IPS-18a (cell line): Measurements from ENCODE around the gene TRIM29.

Experiments used
- H3K27ac ChIP-seq: one replicate; pipeline ENCODE4 v1.5.1; 2013; ENCODE audit warnings: low read length
- H3K27me3 ChIP-seq: one replicate; pipeline ENCODE4 v1.6.1; 2013; ENCODE audit warnings: mild to moderate bottlenecking, low read length; ENCODE audit not compliant: control insufficient read depth, insufficient read depth
- H3K36me3 ChIP-seq: one replicate; pipeline ENCODE4 v1.6.1; 2013; ENCODE audit warnings: low read depth, low read length; ENCODE audit not compliant: control insufficient read depth
- H3K4me1 ChIP-seq: one replicate; pipeline ENCODE4 v1.6.1; 2013; ENCODE audit warnings: low read depth, low read length; ENCODE audit not compliant: control insufficient read depth
- H3K4me3 ChIP-seq: one replicate; pipeline ENCODE4 v1.5.1; 2013; ENCODE audit warnings: low read length
- H3K9ac ChIP-seq: one replicate; pipeline ENCODE4 v1.6.1; 2013; ENCODE audit warnings: mild to moderate bottlenecking, low read length, moderate library complexity
- H3K9me3 ChIP-seq: one replicate; pipeline ENCODE4 v1.6.1; 2013; ENCODE audit warnings: low read depth, low read length; ENCODE audit not compliant: control insufficient read depth

TRIM29 gene

DNA sequence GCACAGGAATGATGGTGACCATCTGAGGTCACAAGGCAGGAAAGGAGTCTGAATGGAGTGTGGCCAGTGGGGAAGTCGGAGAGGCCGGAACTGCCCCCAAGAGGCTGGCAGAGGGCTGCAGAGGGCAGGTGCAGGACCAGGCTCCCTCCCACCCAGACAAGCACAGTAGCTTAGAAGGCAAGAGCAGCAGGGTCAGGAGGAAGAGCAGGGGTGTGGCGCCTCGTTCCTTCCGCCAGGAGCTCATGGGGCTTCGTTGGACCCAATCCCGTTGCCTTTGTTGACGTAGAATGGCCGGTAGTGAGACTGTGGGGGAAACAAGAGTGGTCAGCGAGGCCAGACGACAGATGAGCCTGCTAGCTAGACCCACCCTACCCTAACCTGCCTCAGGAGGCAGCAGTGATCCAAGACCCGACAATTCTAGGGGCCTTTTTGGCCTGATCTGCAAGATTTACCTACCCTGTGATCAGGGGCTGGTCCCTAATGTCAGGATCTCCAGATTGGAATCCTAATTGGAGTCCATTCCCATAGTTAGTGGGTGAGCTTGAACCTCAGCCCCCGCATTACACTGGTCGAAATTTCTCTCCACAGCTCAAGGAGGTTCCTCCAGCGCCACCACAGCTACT, 25.6 kb downstream of the TRIM29 start:
- peaks cover 3% of the 10 kb centered on the region for H3K4me1 ChIP-seq
- no peak overlapping the region for H3K9ac ChIP-seq
- no peak overlapping the region for H3K27ac ChIP-seq
- no peaks in the 10 kb centered on the region for H3K27me3 ChIP-seq
- H3K4me3 ChIP-seq = no peak overlapping the region
- H3K36me3 ChIP-seq = no peaks in the 10 kb centered on the region
- no peaks in the 10 kb centered on the region for H3K9me3 ChIP-seq

GRCh38 chr11:120109531-120109930, 28.4 kb downstream of the TRIM29 start:
- Histone ChIP-seq H3K27ac (no peak overlapping the region), H3K9ac (no peak overlapping the region), H3K4me3 (no peak overlapping the region), H3K9me3 (no peaks in the 10 kb centered on the region), H3K27me3 (no peaks in the 10 kb centered on the region), H3K36me3 (no peaks in the 10 kb centered on the region), H3K4me1 (peaks cover 3% of the 10 kb centered on the region)

DNA sequence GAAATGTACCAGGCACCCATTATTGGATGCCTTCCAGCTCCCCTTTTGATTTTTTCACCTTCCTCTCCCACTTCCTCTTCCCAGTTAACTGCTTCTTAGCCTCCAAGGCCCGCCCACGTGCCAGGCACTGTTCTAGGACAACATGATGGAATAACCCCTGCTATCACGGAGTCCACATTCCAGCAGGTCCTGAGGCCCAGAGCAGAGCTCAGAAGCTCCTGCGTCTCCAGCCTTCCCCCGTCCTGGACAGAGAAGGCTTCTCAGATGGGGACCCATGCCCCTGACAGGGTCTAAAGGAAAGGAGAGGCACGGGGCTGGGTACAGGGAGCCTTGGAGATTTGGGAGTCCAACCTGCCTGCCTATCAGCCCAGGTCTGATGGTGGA, 29.1 kb downstream of the TRIM29 start:
- Histone ChIP-seq H3K4me3 (no peak overlapping the region), H3K36me3 (no peaks in the 10 kb centered on the region), H3K4me1 (peaks cover 3% of the 10 kb centered on the region), H3K9me3 (no peaks in the 10 kb centered on the region), H3K27ac (no peak overlapping the region), H3K9ac (no peak overlapping the region), H3K27me3 (no peaks in the 10 kb centered on the region)

- peaks cover 3% of the 10 kb centered on the region for H3K4me1 ChIP-seq
- no peaks in the 10 kb centered on the region for H3K9me3 ChIP-seq
- H3K4me3 ChIP-seq = no peak overlapping the region
- H3K27me3 ChIP-seq = no peaks in the 10 kb centered on the region
- no peak overlapping the region for H3K27ac ChIP-seq
- H3K9ac ChIP-seq = no peak overlapping the region
- no peaks in the 10 kb centered on the region for H3K36me3 ChIP-seq
Observed at GRCh38 chr11:120108154-120108784, 29.6 kb downstream of the TRIM29 start.

DNA sequence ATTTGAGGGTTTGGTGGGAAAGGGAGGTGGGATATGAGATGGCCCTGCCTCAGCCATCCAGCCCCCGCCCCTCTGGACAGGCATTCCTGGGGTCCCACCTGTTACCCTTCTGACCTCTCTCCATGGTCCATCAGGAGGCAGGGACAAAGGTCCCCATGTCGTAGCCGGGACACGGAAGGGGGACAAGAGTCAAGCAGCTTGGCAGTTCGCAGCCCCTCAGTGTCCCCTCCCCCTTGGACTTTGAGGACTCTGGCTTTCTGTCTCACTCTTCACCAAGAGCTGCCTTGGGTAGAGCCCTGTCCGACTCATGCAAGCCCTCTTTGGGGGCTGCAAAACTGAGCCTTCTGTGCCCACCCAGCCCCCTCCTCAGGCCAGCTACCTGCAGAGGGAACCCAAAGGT, 30.2 kb downstream of the TRIM29 start:
- H3K4me3 ChIP-seq = no peak overlapping the region
- no peak overlapping the region for H3K9ac ChIP-seq
- no peak overlapping the region for H3K27ac ChIP-seq
- H3K9me3 ChIP-seq = no peaks in the 10 kb centered on the region
- no peaks in the 10 kb centered on the region for H3K27me3 ChIP-seq
- peaks cover 3% of the 10 kb centered on the region for H3K4me1 ChIP-seq
- H3K36me3 ChIP-seq = no peaks in the 10 kb centered on the region

GRCh38 chr11:120106354-120107150, 31.4 kb downstream of the TRIM29 start:
- Histone ChIP-seq H3K27me3 (no peaks in the 10 kb centered on the region), H3K4me1 (peaks cover 3% of the 10 kb centered on the region), H3K9ac (no peak overlapping the region), H3K36me3 (no peaks in the 10 kb centered on the region), H3K9me3 (no peaks in the 10 kb centered on the region), H3K27ac (no peak overlapping the region), H3K4me3 (no peak overlapping the region)

GRCh38 chr11:120105576-120105975, 32.3 kb downstream of the TRIM29 start:
- H3K4me3 ChIP-seq = no peak overlapping the region
- peaks cover 3% of the 10 kb centered on the region for H3K4me1 ChIP-seq
- H3K9ac ChIP-seq = no peak overlapping the region
- H3K9me3 ChIP-seq = no peaks in the 10 kb centered on the region
- H3K36me3 ChIP-seq = no peaks in the 10 kb centered on the region
- no peaks in the 10 kb centered on the region for H3K27me3 ChIP-seq
- H3K27ac ChIP-seq = no peak overlapping the region

- no peaks in the 10 kb centered on the region for H3K9me3 ChIP-seq
- no peak overlapping the region for H3K9ac ChIP-seq
- H3K4me3 ChIP-seq = no peak overlapping the region
- no peak overlapping the region for H3K27ac ChIP-seq
- peaks cover 8% of the 10 kb centered on the region for H3K27me3 ChIP-seq
- no peaks in the 10 kb centered on the region for H3K36me3 ChIP-seq
- H3K4me1 ChIP-seq = peaks cover 3% of the 10 kb centered on the region
Observed at GRCh38 chr11:120104041-120104565, 33.8 kb downstream of the TRIM29 start.

GRCh38 chr11:120102864-120103122, 35.1 kb downstream of the TRIM29 start:
- H3K36me3 ChIP-seq = no peaks in the 10 kb centered on the region
- no peak overlapping the region for H3K4me3 ChIP-seq
- no peaks in the 10 kb centered on the region for H3K4me1 ChIP-seq
- H3K27me3 ChIP-seq = peaks cover 14% of the 10 kb centered on the region
- no peaks in the 10 kb centered on the region for H3K9me3 ChIP-seq
- H3K9ac ChIP-seq = no peak overlapping the region
- H3K27ac ChIP-seq = no peak overlapping the region

DNA sequence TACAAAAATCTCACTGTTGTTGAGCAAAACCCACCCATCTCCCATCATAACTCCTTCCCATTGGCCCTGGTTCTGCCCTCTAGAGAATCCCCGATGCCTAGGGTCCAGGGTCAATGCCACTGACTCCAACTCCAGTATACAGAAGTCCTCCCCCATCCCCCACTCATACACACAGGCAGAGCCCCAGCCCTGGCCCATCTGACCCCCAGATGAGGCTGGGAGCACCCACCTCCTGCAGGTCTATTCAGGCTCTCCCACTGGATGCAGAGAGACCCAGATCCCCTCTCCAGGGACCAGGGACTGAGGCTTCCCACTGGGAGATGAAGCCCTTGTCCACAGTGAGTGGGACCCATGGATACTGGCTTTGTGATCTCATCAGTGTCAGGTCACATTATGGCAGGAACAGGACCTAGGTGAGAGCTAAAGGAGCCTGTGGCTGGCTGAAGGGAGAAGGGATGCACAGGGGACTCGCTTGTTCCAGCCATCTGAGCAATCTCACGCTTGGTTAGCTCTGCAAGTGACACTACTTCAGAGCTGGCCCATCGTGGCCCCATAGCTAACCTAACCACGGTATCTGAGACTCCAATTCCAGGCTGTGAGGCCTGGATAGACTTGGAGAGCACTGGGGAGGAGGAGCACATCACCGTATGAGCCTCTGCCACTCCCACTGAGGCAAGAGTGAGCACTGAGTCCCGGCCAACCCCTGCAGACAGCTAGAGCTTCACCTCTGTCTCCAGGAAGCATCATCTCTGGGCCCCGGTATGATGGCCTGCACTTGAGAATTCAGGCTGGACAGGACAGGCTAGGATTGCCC, 35.7 kb downstream of the TRIM29 start:
- H3K4me1 ChIP-seq = peaks cover 4% of the 10 kb centered on the region
- no peaks in the 10 kb centered on the region for H3K9me3 ChIP-seq
- H3K27me3 ChIP-seq = peaks cover 16% of the 10 kb centered on the region
- H3K36me3 ChIP-seq = no peaks in the 10 kb centered on the region
- no peak overlapping the region for H3K4me3 ChIP-seq
- no peak overlapping the region for H3K9ac ChIP-seq
- no peak overlapping the region for H3K27ac ChIP-seq

- H3K9me3 ChIP-seq = no peaks in the 10 kb centered on the region
Observed at GRCh38 chr11:120098503-120099020, 39.4 kb downstream of the TRIM29 start.

More at GRCh38 chr11:120098503-120099020, 39.4 kb downstream of the TRIM29 start:
- no peak overlapping the region for H3K4me3 ChIP-seq
- H3K27me3 ChIP-seq = peaks cover 31% of the 10 kb centered on the region
- H3K36me3 ChIP-seq = no peaks in the 10 kb centered on the region
- peaks cover 15% of the 10 kb centered on the region for H3K4me1 ChIP-seq
- no peak overlapping the region for H3K9ac ChIP-seq
- H3K27ac ChIP-seq = no peak overlapping the region
